GM06990 (cell line): Measurements from ENCODE around the gene SHISA5.

Experiments
- DNase-seq: peaks from one replicate; pipeline ENCODE4 v3.0.0-alpha.2; 2011; ENCODE audit not compliant: insufficient read length; ENCODE audit errors: extremely low read depth
- H3K27me3 ChIP-seq: replicated peaks from 2 replicates; pipeline ENCODE4 v1.6.0; 2011; ENCODE audit warnings: low read length; ENCODE audit not compliant: control insufficient read depth, insufficient read depth
- H3K36me3 ChIP-seq: 2 replicates; pipeline ENCODE4 v1.5.1; 2011; ENCODE audit warnings: low read length; ENCODE audit not compliant: control insufficient read depth, insufficient read depth
- H3K4me3 ChIP-seq: replicated peaks from 2 replicates; pipeline ENCODE4 v1.5.1; 2011; ENCODE audit warnings: low read depth, mild to moderate bottlenecking, control low read depth, low read length
- TF ChIP-seq, protein P1 (sequence below): IDR thresholded peaks from 2 replicates; pipeline ENCODE4 v1.5.1; 2011; ENCODE audit warnings: low read length, control low read depth, mild to moderate bottlenecking, inconsistent platforms; ENCODE audit not compliant: insufficient read depth, poor library complexity, severe bottlenecking

The SHISA5 gene

DNA sequence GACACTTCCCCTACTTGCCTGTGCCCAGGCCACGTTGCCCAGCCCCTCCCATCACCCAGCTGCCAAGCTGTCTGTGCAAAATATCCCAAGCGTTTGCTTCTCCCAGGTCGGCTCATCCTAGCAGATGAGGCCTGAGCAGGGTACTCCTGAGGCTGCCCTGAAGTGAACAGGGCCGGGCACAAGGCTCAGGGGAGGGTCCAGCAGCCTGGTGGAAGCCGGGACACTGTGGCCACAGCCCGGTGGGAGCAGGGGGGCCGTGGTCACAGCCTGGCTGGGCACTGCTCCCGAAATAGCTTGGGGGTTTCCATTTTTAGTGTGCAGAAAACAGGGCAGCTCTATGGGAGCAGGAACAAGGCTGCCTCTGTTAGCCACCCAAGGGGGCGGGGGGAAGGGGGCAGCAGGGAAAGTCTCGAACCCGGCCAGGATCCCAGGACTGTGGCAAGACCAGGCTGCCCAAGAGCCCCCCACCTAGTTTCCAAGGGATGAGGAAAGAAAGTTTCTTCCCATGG is 77.5 kb downstream of the SHISA5 start:
- Histone ChIP-seq H3K27me3 (no peaks in the 10 kb centered on the region), H3K36me3 (no peaks in the 10 kb centered on the region), H3K4me3 (no peak overlapping the region)
- no peak for DNase-seq
- TF ChIP-seq, protein P1, sequence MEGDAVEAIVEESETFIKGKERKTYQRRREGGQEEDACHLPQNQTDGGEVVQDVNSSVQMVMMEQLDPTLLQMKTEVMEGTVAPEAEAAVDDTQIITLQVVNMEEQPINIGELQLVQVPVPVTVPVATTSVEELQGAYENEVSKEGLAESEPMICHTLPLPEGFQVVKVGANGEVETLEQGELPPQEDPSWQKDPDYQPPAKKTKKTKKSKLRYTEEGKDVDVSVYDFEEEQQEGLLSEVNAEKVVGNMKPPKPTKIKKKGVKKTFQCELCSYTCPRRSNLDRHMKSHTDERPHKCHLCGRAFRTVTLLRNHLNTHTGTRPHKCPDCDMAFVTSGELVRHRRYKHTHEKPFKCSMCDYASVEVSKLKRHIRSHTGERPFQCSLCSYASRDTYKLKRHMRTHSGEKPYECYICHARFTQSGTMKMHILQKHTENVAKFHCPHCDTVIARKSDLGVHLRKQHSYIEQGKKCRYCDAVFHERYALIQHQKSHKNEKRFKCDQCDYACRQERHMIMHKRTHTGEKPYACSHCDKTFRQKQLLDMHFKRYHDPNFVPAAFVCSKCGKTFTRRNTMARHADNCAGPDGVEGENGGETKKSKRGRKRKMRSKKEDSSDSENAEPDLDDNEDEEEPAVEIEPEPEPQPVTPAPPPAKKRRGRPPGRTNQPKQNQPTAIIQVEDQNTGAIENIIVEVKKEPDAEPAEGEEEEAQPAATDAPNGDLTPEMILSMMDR = no peak

DNA sequence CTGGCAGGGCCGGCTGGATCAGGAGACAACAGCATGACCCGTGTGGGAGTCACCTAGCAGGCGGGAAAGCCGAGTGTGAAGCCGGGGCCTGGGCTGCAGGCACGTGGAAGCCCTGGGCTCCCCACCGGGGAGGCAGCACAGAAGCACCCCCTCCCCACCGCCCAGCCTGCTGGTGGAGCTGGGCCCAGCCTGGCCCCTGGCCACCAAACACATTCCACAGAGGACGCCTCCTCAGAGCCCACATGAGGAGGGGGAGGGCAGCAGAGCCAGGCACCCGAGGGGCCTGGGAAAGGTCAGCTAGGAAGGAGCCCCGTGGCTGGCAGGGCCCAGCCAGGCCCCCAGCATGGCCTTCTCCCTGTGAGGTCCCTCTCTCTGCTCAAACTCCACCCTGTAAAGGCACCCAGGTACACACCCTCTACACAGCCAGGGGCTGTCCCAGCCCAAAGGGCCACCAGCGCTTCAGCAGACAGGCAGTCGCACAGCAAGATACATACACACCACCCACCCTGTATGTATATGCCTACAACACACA is 78.6 kb downstream of the SHISA5 start:
- no peak overlapping the region for H3K4me3 ChIP-seq
- H3K27me3 ChIP-seq = no peaks in the 10 kb centered on the region
- H3K36me3 ChIP-seq = no peaks in the 10 kb centered on the region
- DNase-seq = no peak
- TF ChIP-seq, protein P1 = no peak

DNA sequence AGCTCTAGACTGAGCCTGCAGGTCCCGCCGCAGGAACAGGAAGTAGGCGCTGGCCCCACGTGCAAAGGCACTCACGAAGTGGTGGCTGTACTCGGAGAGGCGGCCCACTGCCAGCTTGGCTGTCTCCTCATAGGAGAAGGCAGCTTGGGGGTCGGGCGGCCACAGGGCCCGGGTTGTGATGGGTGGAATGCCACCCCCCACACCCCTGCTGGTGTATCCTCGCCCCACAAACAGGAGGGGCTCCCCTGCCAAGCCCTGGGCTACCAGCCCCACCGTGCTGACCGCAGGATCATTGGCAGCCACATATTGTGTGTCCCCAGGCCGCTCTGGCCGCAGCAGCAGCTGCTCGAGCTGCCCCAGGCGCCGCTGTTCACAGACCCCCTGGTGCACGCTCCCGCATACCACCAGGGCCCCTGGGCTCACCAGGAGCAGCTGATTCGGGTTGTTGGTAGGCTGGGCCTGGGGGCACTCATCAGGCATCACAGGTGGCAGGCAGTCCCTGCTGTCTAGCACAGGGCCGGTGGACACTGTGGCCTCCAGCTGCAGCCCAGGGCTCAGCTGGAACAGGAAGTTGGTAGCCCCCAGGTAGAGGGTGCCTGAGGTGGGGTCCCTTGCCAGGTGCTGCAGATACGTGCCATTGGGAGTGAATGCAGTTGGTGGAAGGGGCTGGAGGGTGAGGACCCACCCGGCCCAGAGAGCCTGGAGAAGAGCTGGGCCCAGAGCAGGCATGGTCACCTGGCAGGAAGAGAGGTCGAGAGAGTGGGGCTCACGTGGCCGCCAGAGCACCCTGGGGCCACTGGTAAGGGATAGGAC is 79.9 kb downstream of the SHISA5 start:
- no peaks in the 10 kb centered on the region for H3K27me3 ChIP-seq
- H3K4me3 ChIP-seq = no peak overlapping the region
- TF ChIP-seq, protein P1 = no peak
- H3K36me3 ChIP-seq = no peaks in the 10 kb centered on the region
- DNase-seq = no peak

DNA sequence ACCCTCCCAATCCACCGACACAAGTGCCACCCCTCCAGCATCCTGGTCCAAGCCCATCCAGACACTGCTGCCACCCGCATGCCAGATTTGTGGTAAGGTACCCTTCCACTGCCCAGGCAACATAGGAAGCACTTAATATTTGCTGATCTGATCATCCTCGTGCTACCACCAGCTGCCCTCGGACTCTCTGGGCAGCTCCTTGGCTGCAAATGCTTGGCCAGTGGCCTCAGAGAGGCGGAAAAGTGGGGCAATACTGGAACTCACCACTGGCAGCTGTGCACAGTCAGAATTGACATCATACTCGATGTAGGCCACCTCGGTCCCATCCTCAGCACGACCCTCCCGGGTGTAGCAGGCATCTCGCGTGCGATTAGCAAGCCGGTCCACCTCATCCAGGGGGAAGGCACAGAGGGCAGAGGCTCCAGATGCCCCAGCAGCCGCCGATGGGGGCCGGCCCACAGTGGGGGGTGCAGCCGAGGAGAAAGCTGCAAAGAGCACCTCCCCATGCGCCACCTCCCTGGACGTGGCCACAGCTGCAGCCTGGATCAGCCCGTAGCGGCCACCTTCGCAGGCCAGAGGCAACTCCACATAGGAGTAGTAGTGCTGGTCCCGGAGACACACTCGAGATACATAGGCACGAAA is 80.6 kb downstream of the SHISA5 start:
- TF ChIP-seq, protein P1 = no peak
- Histone ChIP-seq H3K4me3 (no peak overlapping the region), H3K27me3 (no peaks in the 10 kb centered on the region), H3K36me3 (no peaks in the 10 kb centered on the region)
- DNase-seq = no peak

DNA sequence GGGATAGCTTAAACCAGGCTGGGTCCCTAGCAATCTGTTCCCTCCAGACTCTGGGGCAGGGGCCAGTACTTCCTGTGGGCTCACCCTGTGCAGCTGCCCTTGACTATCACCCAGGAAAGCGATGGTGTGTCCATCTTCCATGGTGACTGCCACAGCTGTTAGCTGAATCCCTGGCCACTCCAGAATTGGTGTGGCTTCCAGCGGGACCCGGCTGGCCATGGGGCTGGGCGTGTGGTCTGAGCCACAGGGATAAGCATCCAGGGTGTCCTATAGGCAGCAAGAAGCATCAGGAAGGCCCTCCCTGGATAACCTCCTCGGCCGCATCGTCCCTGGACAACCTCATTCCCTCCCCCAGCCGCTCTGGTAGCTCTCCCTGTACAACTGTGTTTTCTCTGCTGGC is 81.3 kb downstream of the SHISA5 start:
- no peaks in the 10 kb centered on the region for H3K27me3 ChIP-seq
- TF ChIP-seq, protein P1 = no peak
- no peak for DNase-seq
- H3K36me3 ChIP-seq = no peaks in the 10 kb centered on the region
- H3K4me3 ChIP-seq = no peak overlapping the region
